Liver (tissue), 9 donors: ENCODE measurements around the gene RWDD1. TPM values are rescaled to one million over a fixed set of nuclear protein-coding genes. Genes with fewer than 3 reads are reported as not detected.
A peak's percentile ranks its signal among the peaks of the same experiment; 100 is the strongest.
"Not testable (repeated sequence)": the region's sequence is repeated elsewhere in the genome, so short reads cannot be mapped to it uniquely, and the experiment has no call there.

Experiments used
- DNase-seq: peaks from one replicate; pipeline ENCODE4 v3.0.0-alpha.2; 2017; ENCODE audit warnings: low spot score
- H3K27ac ChIP-seq, 2 donors: one replicate each; pipeline ENCODE4 v1.7.0; 2013; ENCODE audit warnings: inconsistent platforms in 2 of 2, low read length in 2 of 2, control low read depth in 1 of 2, low read depth in 1 of 2, mild to moderate bottlenecking in 1 of 2
- H3K27me3 ChIP-seq, 4 donors: one replicate each; pipeline versions ENCODE4 v1.6.1 to v1.7.0; 2013; ENCODE audit warnings: low read length in 3 of 4, inconsistent platforms in 1 of 4, mild to moderate bottlenecking in 1 of 4, moderate library complexity in 1 of 4; ENCODE audit not compliant: control insufficient read depth in 4 of 4, insufficient read depth in 4 of 4
- H3K36me3 ChIP-seq, 4 donors: one replicate each; pipeline versions ENCODE4 v1.6.1 to v1.7.0; 2013; ENCODE audit warnings: low read length in 3 of 4, mild to moderate bottlenecking in 3 of 4, low read depth in 1 of 4, moderate library complexity in 1 of 4; ENCODE audit not compliant: control insufficient read depth in 4 of 4, insufficient read depth in 3 of 4
- H3K4me1 ChIP-seq, 4 donors: one replicate each; pipeline versions ENCODE4 v1.6.1 to v1.7.0; 2013; ENCODE audit warnings: low read length in 3 of 4, mild to moderate bottlenecking in 3 of 4, moderate library complexity in 1 of 4; ENCODE audit not compliant: control insufficient read depth in 4 of 4, insufficient read depth in 4 of 4
- H3K4me3 ChIP-seq, 3 donors: one replicate each; pipeline versions ENCODE4 v1.6.1 to v1.7.0; 2013; ENCODE audit warnings: low read length in 3 of 3, control low read depth in 1 of 3, low read depth in 1 of 3, mild to moderate bottlenecking in 1 of 3
- H3K9ac ChIP-seq, 2 donors: one replicate each; pipeline ENCODE4 v1.7.0; 2013; ENCODE audit warnings: low read length in 2 of 2, mild to moderate bottlenecking in 2 of 2, moderate library complexity in 2 of 2, control low read depth in 1 of 2, low read depth in 1 of 2
- H3K9me3 ChIP-seq, 4 donors: one replicate each; pipeline versions ENCODE4 v1.6.1 to v1.7.0; 2013; ENCODE audit warnings: low read length in 3 of 4; ENCODE audit not compliant: control insufficient read depth in 4 of 4
- EGR1 ChIP-seq, 2 donors: IDR thresholded peaks; 2 replicates each; pipeline ENCODE4 v1.6.1; 2016 to 2018; ENCODE audit warnings: antibody characterized with exemption in 2 of 2, low read depth in 2 of 2
- FOXA1 ChIP-seq: IDR thresholded peaks from 2 replicates; pipeline ENCODE4 v1.6.1; 2016; ENCODE audit warnings: antibody characterized with exemption
- HNF4G ChIP-seq: IDR thresholded peaks from 2 replicates; pipeline ENCODE4 v1.6.1; 2016; ENCODE audit warnings: antibody characterized with exemption
- JUND ChIP-seq, 2 donors: IDR thresholded peaks; 2 replicates each; pipeline ENCODE4 v1.6.1; 2016; ENCODE audit warnings: antibody characterized with exemption in 2 of 2
- NR2F2 ChIP-seq: IDR thresholded peaks from 2 replicates; pipeline ENCODE4 v1.6.1; 2016; ENCODE audit warnings: antibody characterized with exemption
- YY1 ChIP-seq: IDR thresholded peaks from 2 replicates; pipeline ENCODE4 v1.6.1; 2016; ENCODE audit warnings: antibody characterized with exemption, mild to moderate bottlenecking
- WGBS: extraction: QIAGEN DNeasy Blood & Tissue Kit; methylation state at CpG from one replicate; pipeline ENCODE4 v1.1.7; 2013; 5-methylcytosine and 5-hydroxymethylcytosine counted together
- polyA plus RNA-seq, 2 donors: library from polyadenylated mRNA; stranded (reverse) in 1 of 2; unstranded in 1 of 2; fragments of 200-250 nt in 1 of 2; fragments of >200 nt in 1 of 2; fragmentation: Nextera tagmentation in 1 of 2; extraction: Ambion mirVana in 1 of 2; gene quantifications; one replicate each; pipeline versions ENCODE4 v1.2.1 to v1.2.3, GENCODE V29; 2013 to 2015
- total RNA-seq, 2 donors: library from RNA; depleted of rRNA; stranded (reverse); fragments of >200 nt; gene quantifications; one replicate each; pipeline ENCODE4 v1.2.3, GENCODE V29; 2014
- TF ChIP-seq, protein P1 (sequence below): IDR thresholded peaks from 2 replicates; pipeline ENCODE4 v1.6.1; 2016; ENCODE audit warnings: antibody characterized with exemption, mild to moderate bottlenecking
- donor health status: healthy.
- donor health status: healthy.
- donor health status: healthy.
- donor health status: healthy.
- donor health status: healthy.

Gene RWDD1
- total and polyA plus RNA-seq, 4 donors, result 7.0 to 52.7 (median 10.9) TPM

DNA sequence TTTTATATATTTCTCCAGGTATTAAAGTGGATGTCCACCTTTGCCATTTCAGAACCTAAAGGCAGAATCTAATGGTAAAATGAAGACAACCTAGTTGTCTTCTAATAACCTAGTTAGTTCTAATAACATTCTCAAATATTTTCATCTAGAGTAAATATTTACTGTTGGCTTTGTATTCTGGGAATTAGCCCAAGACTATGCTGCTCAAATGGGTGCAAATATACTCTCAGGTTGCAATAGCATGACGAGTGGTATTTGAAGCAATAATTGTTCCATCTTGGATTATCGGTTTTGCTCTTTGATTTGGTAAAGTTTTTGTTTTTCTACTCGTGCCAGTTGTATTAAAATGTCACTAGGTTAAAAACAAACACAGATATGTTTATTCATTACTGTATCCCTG lies 23.9 kb downstream of the RWDD1 start:
- peaks cover 3 to 44% (median 36%) of the 10 kb centered on the region in 4 donors for H3K36me3 ChIP-seq
- no peak overlapping the region for H3K9ac ChIP-seq
- no peak overlapping the region for H3K27ac ChIP-seq
- no peaks in the 10 kb centered on the region for H3K27me3 ChIP-seq
- TF ChIP-seq EGR1 (IDR thresholded peaks at IDR 0.05; ENCODE audit: low read depth in 2 of 2) (no peak), FOXA1 (no peak), YY1 (no peak), HNF4G (no peak), JUND (IDR thresholded peaks at IDR 0.05) (no peak)
- WGBS, result 89% methylated on average over 3 of the region's 3 CpGs
- no peak for DNase-seq
- no peak overlapping the region for H3K4me3 ChIP-seq
- H3K4me1 ChIP-seq, result no peaks in the 10 kb centered on the region
- H3K9me3 ChIP-seq, result no peaks in the 10 kb centered on the region

DNA sequence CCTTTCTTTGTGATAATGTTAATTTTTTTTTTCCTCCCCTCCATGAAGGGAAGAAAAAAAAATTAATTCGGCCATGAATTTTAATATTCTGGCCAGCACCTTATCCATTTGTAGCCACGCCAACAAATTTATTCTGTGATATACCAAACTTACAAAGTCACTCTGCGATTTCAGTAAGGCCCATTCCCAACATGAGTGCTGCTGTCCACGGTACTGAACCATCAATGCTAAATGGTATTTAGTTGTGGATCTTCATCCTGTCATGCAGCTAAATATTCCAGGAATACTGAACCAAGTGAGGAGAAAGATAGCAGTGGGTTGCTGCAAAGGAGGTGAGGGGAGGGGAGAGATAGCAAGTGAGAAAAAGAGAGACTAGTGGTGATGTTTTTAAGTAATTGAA lies 25.5 kb downstream of the RWDD1 start:
- Histone ChIP-seq H3K27ac (no peak overlapping the region), H3K9me3 (no peaks in the 10 kb centered on the region), H3K27me3 (no peaks in the 10 kb centered on the region), H3K4me1 (no peaks in the 10 kb centered on the region), H3K4me3 (no peak overlapping the region), H3K9ac (no peak overlapping the region), H3K36me3 (peaks cover 3 to 30% (median 23%) of the 10 kb centered on the region in 4 donors)
- 87% methylated on average over 4 of the region's 4 CpGs for WGBS
- DNase-seq, result no peak
- TF ChIP-seq NR2F2, result no peak
- TF ChIP-seq, protein P1, sequence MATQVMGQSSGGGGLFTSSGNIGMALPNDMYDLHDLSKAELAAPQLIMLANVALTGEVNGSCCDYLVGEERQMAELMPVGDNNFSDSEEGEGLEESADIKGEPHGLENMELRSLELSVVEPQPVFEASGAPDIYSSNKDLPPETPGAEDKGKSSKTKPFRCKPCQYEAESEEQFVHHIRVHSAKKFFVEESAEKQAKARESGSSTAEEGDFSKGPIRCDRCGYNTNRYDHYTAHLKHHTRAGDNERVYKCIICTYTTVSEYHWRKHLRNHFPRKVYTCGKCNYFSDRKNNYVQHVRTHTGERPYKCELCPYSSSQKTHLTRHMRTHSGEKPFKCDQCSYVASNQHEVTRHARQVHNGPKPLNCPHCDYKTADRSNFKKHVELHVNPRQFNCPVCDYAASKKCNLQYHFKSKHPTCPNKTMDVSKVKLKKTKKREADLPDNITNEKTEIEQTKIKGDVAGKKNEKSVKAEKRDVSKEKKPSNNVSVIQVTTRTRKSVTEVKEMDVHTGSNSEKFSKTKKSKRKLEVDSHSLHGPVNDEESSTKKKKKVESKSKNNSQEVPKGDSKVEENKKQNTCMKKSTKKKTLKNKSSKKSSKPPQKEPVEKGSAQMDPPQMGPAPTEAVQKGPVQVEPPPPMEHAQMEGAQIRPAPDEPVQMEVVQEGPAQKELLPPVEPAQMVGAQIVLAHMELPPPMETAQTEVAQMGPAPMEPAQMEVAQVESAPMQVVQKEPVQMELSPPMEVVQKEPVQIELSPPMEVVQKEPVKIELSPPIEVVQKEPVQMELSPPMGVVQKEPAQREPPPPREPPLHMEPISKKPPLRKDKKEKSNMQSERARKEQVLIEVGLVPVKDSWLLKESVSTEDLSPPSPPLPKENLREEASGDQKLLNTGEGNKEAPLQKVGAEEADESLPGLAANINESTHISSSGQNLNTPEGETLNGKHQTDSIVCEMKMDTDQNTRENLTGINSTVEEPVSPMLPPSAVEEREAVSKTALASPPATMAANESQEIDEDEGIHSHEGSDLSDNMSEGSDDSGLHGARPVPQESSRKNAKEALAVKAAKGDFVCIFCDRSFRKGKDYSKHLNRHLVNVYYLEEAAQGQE, result peak; percentile 98

GRCh38 chr6:116603916-116604315 lies 32.6 kb downstream of the RWDD1 start:
- H3K4me1 ChIP-seq, H3K36me3 ChIP-seq, DNase-seq, H3K9me3 ChIP-seq, H3K27ac ChIP-seq, H3K9ac ChIP-seq, H3K27me3 ChIP-seq, H3K4me3 ChIP-seq: not testable (repeated sequence)
- 92% methylated on average over 3 of the region's 3 CpGs for WGBS

GRCh38 chr6:116604868-116605267 lies 33.6 kb downstream of the RWDD1 start:
- DNase-seq, H3K4me1 ChIP-seq, H3K9ac ChIP-seq, H3K4me3 ChIP-seq, H3K36me3 ChIP-seq, H3K9me3 ChIP-seq, H3K27ac ChIP-seq, H3K27me3 ChIP-seq: not testable (repeated sequence)
- 91% methylated on average over 3 of the region's 3 CpGs for WGBS
